HL-60 (cell line): ENCODE results near the gene HAUS2.

Experiments used
- CTCF ChIP-seq: IDR thresholded peaks from one replicate; pipeline ENCODE4 v1.5.1; 2011; ENCODE audit warnings: low read length, control low read depth, inconsistent platforms; ENCODE audit not compliant: insufficient read depth
- REST ChIP-seq: IDR thresholded peaks from 2 replicates; pipeline ENCODE4 v1.6.1; 2012; ENCODE audit warnings: low read depth; ENCODE audit not compliant: insufficient replicate concordance

DNA sequence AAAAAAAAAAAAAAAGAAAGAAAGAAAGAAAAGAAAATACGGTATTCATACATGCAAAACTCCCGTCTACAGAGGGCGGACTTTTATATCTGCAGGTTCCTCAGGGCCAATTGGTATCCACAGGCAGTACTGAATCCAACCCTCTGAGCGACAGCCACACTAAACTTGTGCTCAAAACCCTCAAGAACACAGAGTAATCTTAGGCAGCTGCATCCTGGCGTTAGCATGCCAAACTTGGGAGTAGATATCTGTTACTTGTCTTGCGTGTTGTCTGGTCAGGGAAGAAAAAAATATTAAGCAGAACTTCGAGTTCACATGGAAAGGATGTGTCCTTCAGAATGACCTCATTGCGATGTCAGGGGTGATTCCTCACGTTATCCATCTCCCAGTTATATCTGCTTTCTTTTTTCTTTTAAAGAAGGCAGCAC is 40.4 kb upstream of the HAUS2 start:
- TF ChIP-seq REST (no peak), CTCF (no peak)
